GM11168 (cell line): ENCODE data around the gene ZNF574.

Source experiments
- in situ Hi-C: fragments of 300-500 bp; cut with MboI; formaldehyde crosslinking; loops from one replicate; pipeline ENCODE4 v1.12.0; 2022; ENCODE audit warnings: low sequenced_read_pairs; ENCODE audit not compliant: unreplicated experiment

Gene ZNF574

GRCh38 chr19:42120276-42120980 lies 44.5 kb downstream of the ZNF574 start:
- in situ Hi-C loops = no loop called here

- in situ Hi-C loops = no loop called here
Observed at GRCh38 chr19:42121036-42121621, 45.2 kb downstream of the ZNF574 start.

- in situ Hi-C loops = no loop called here
Observed at GRCh38 chr19:42121656-42122069, 45.7 kb downstream of the ZNF574 start.

GRCh38 chr19:42122691-42123607 lies 47.0 kb downstream of the ZNF574 start:
- in situ Hi-C loops = no loop called here

- in situ Hi-C loops = no loop called here
Observed at GRCh38 chr19:42123765-42124164, 47.8 kb downstream of the ZNF574 start.

- in situ Hi-C loops = no loop called here
Observed at GRCh38 chr19:42124386-42124901, 48.5 kb downstream of the ZNF574 start.

GRCh38 chr19:42125536-42125935 lies 49.6 kb downstream of the ZNF574 start:
- in situ Hi-C loops = no loop called here

GRCh38 chr19:42126574-42126973 lies 50.6 kb downstream of the ZNF574 start:
- in situ Hi-C loops = no loop called here

GRCh38 chr19:42129399-42130253 lies 53.7 kb downstream of the ZNF574 start:
- in situ Hi-C loops = no loop called here

GRCh38 chr19:42130254-42130573 lies 54.2 kb downstream of the ZNF574 start:
- in situ Hi-C loops = no loop called here
